ENCODE data around the gene TUBA3E. TPM values are rescaled to one million over a fixed set of nuclear protein-coding genes. Genes with fewer than 3 reads are reported as not detected.

TUBA3E gene
- total and polyA plus RNA-seq, 2 of the 8 experiments (the other 6 are each of a cell fraction or from before 2014, with no cell fraction given): not detected

GRCh38 chr2:130187268-130187667 lies 11.0 kb downstream of the TUBA3E start (continued):
- TF ChIP-seq CHD7 (IDR thresholded peaks at IDR 0.05; ENCODE audit: insufficient replicate concordance, low read length) (no peak), ASH2L (IDR thresholded peaks at IDR 0.05; ENCODE audit: low read length) (no peak), TBP (IDR thresholded peaks at IDR 0.05; ENCODE audit: low read depth, low read length) (no peak), PHF8 (conservative IDR thresholded peaks at IDR 0.05; ENCODE audit: low read depth, low read length) (no peak), CEBPB (IDR thresholded peaks at IDR 0.05; ENCODE audit: low read depth, low read length) (no peak), POU5F1 (IDR thresholded peaks at IDR 0.05; ENCODE audit: low read depth, low read length) (no peak), HDAC6 (IDR thresholded peaks at IDR 0.05; ENCODE audit: low read depth, low read length) (no peak), CBX8 (IDR thresholded peaks at IDR 0.05; ENCODE audit: borderline replicate concordance, low read depth, low read length) (no peak), YY1 (IDR thresholded peaks at IDR 0.05; ENCODE audit: low read depth, low read length) (no peak)
- TF ChIP-seq, protein P1, sequence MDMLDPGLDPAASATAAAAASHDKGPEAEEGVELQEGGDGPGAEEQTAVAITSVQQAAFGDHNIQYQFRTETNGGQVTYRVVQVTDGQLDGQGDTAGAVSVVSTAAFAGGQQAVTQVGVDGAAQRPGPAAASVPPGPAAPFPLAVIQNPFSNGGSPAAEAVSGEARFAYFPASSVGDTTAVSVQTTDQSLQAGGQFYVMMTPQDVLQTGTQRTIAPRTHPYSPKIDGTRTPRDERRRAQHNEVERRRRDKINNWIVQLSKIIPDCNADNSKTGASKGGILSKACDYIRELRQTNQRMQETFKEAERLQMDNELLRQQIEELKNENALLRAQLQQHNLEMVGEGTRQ (IDR thresholded peaks at IDR 0.05; ENCODE audit: low read length): no peak

All from H1 (cell line).